ENCODE measurements around the gene STYX.
A peak's percentile ranks its signal among the peaks of the same experiment; 100 is the strongest.
"Not testable (repeated sequence)": the region's sequence is repeated elsewhere in the genome, so short reads cannot be mapped to it uniquely, and the experiment has no call there.

STYX gene

DNA sequence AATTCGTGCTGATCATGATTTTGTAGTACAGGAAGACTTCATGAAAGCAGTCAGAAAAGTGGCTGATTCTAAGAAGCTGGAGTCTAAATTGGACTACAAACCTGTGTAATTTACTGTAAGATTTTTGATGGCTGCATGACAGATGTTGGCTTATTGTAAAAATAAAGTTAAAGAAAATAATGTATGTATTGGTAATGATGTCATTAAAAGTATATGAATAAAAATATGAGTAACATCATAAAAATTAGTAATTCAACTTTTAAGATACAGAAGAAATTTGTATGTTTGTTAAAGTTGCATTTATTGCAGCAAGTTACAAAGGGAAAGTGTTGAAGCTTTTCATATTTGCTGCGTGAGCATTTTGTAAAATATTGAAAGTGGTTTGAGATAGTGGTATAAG, 2.5 kb upstream of the STYX start:
- not testable (repeated sequence) for DNase-seq

DNA sequence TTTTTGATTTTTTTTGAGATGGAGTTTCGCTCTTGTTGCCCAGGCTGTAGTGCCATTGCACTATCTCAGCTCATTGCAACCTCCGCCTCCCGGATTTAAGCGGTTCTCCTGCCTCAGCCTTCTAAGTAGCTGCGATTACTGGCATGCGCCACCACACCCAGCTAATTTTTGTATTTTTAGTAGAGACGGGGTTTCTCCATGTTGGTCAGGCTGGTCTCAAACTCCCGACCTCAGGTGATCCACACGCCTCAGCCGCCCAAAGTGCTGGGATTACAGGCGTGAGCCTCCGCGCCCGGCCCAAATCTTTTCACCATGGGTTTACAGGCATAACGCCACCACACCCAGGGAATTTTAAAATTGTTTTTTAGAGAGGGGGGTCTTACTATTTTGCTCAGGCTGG, 931 bp upstream of the STYX start:
- DNase-seq = not testable (repeated sequence)

DNA sequence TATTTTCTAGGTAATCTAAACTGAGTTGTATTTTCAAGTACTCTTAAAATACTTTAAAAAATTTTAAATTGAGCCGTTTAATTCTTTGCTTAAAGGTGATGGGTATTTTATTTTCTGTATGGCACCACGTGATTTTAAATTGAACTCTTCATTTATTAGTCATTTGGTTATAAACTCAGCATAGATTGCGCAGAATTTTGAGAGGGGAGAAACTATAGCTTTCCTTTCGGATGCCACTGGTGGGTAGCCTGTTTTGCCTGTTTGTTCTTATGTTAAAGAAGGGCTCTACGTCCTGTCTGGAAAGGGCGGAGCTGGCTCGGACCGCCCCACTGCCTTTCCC, 411 bp upstream of the STYX start:
- DNase-seq = no peak

DNA sequence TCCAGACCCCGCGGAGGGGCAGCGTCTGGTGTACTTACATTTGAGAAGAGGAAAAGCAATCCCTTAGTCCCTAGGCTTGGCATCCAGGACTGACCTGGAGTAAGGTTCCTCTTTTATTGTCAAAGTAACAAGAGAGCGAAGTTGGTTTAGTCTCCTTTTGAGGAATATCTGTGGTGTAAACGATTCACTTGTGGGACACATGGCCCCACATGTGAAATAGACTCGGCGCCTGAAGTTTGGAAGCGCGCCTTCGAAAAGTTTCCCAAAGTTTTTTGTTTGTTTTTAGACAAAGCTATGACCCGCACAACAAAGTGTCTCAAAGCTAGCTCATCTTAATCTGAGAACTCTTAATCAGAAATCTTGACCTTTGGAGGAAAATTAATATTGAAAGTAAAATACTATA, 744 bp downstream of the STYX start:
- DNase-seq = no peak

DNA sequence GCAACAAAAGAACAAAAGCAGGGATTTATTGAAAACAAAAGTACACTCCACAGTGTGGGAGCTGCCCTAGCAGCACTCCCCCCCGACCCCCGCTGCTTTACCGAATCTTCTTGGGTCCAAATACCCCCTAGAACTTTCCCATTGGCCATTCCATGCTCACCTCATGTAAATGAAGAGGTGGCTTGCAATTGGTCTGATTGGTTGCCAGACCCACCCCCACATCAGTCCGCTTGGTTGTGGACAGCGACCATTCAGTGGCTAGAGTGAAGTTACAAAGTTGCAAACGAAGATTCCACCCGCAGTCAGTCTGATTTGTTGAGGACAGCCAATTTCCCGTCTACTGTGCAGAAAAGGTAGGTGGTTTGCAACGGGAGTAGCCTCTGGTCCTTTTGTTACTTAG, 3.9 kb downstream of the STYX start:
- no peak for DNase-seq

DNA sequence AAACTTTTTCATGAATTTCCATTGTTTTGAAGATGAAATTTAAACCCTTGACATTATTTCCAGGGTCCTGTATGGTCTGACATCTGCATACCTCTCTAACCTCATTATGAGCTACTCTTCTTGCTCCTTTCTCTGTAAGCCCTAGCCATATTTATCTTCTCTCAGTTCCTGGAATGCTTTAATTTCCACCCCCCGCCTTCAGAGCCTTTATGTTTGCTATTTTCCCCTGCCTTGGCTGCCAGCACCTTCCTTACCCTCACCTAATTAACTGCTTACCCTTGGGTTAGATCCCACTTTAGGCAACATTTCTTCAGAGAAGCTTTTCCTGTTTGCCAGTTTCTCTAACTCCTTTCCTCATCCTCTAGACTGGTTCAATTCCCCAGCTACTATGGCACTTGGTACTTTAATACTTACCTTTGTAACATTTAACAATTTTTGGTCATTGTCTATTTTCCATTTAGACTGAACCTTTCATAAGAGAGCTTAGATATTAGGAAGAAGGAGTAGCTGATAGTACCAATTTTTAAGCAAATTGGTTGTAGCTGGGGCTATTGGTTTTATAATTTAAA, 6.0 kb downstream of the STYX start:
- DNase-seq = no peak

DNA sequence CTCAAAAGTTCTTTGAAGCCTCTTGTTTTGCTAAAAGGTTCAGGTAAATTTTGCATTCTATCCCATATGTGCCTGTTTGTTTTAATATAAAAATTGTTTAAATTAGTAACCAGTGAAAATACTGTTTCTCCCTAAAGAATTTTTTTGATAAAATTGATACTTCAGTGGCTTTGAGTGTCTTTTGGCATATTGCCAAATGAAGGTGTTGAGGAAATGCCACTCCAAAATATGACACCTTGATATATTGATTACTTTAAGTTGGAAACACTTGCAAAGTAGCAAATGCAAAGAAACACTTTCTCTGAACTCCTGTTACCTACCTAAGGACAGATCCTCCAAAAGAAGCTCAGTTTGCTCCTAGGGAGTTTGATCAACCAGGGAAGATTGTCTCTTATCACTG, 8.4 kb downstream of the STYX start:
- peak; percentile 18 for DNase-seq

DNA sequence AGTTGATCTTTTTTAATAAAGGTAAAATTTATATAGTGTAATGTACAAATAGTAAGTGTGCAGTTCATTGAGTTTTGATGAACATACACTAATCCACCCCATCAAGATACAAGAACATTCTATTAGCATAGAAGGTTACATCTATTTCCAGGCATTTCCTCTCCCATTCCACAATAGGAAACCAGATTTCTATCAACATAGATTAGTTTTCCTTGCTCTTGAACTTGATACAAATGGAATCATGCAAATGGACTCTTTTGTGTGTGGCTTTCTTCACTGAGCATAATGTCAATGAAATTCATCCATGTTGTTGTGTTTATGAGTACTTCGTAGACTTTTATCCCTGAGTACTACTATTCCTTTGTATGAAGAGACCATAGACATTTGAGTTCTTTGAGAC, 10.8 kb downstream of the STYX start:
- DNase-seq = no peak

DNA sequence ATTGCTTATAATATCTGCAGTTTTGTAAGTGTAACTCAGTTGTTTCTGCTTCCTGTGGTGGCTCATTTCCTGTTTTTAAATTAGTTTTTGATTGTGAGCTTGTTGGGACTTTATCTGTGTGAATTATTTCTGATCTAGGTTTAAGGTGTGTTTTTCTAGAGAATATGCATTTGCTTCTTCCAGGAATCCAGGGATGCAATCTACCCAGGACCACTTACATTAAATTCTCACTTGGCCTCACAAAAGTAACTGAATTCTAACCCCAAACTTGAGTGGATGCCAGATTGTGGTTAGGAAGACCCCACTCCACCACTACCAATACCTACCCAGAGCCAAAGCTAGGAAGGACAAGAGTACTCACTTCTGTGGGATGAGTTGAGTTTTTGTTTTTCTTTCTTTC, 11.9 kb downstream of the STYX start:
- peak; percentile 47 for DNase-seq

DNA sequence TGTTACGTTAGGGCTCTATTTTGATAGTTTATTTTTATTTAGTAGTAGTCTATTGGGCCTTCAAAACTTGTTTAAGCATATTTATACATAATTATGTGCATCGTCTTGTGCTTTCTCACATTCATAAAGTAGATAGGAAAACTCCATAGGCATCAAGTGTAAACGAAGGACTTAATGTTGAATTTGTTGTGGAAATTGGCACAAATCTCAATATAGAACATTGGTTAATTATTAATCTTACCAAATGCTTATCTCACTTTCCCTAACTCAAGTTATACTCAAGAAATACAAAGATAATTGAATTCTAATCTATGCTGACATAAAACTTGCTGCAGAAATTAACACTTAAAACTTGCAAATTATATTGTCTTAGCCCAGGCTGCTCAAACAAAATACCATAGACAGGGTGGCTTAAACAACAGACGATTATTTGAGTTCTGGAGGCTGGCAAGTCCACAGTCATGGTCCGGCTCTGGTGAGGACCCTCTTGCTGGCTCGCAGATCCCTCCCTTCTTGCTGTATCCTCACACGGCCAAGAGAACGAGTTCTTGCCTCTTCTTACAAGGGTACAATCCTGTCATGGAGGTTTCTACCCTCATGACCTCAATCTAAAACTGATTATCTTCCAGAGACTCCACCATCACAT, 18.8 kb downstream of the STYX start:
- DNase-seq = no peak

DNA sequence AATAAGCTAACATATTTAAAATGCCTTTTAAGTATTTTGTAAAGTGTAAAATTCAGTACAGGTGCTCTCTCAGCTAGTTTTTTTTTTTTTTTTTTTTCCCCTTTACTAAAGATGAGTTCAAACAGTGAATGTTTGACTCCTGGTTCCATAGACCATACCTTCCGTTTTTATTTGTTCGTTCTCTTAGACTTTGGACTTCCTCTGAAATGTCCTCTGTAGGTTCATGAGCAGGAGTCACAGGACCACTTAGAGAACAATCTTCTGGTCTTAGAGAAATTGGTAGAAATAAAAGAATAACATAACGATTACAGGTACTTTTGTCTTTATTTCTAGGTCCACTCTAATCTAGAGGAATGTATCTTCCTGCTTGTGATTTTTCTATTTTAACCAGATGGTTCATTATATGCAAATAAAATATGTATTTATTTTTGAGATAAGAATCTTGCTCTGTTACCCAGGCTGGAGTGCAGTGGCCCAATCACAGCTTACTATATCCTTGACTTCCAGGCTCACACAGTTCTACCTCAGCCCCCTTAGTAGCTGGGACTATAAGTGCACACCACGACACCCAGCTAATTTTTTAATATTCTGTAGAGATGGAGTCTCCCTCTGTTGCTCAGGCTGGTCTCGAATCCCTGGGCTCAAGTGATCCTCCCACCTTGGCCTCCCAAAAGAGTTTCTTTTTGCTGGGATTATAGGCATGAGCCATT, 25.8 kb downstream of the STYX start:
- DNase-seq = no peak

DNA sequence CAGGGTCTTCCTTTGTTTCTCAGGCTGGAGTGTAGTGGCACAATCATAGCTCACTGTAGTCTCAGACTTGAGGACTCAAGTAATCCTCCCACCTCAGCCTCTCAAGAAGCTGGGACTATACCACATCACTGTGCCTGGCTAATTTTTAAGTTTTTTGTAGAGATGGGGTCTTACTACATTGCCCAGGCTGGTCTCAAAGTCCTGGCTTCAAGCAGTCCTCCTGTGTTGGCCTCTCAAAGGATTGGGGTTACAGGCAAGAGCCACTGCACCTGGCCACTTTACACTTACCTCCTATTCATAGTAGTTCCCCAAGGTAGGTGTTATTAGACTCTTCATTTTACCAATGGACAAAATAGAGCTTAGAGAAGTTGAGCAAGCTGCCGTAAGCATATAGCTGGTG, 29.2 kb downstream of the STYX start:
- no peak for DNase-seq

DNA sequence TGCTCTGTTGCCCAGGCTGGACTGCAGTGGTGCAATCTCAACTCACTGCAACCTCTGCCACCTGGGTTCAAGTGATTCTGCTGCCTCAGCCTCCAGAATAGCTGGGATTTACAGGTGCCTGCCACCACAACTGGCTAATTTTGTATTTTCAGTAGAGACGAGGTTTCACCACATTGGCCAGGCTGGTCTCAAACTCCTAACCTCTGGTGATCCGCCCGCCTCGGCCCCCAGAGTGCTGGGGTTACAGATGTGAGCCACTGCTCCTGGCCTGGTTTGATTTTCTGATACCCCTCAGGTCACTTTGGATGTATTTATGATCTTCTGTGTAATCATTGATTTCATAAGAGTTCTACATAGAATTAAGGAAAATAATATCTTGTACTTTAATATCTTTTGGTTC, 33.0 kb downstream of the STYX start:
- DNase-seq = not testable (repeated sequence)

DNA sequence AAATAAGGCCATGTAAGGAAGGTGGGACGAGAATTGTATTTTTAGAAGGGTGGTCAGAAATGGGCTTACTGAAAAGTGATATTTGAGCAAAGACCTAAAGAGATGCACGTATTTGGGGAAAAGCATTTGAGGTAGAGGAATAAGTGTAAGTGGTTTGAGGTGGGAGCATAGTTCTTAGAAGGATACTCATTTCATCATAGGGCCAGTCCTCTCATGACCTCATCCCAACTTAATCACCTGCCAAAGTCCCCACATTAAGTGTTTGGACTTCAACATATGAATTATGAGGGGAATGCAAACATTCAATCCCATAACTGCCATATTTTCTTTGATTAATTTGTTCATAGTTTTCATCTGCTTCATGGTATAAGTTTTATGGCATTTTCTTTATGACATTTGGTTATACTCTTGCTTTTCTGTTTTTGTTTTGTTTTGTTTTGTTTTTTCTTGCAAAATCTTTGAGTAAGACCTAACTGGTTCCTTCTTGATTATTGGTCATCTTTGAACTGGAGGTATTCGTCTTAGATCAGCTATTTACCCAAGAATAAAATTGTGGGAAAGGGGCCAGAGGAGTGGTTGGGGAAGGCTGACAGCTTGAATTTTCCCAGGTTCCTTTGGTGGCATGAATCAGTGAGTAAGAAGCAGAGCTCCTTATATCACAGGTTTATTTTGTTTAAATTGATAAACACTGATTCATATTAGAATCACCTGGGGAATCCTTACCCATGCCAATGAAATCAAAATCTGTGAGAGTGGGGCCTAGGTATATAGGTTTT, 37.3 kb downstream of the STYX start:
- no peak for DNase-seq

DNA sequence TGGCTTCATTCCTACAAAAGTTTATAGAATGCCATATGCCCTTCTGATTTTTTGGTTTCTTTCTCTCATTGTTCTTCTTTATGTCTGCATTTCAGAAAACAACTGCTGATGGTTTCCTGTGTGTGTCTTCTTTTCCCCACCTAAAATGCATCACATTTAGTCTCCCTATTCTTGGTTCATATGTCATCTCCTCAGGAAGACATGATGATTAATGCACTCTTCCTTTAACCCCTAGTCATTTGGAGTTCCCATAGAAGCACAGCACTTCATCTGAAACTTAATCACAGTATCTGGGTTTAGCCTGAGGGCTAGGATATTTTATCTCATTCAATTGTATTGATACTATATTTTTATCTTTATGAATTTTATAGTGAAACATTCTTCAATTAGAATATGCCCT, 39.9 kb downstream of the STYX start:
- no peak for DNase-seq

DNA sequence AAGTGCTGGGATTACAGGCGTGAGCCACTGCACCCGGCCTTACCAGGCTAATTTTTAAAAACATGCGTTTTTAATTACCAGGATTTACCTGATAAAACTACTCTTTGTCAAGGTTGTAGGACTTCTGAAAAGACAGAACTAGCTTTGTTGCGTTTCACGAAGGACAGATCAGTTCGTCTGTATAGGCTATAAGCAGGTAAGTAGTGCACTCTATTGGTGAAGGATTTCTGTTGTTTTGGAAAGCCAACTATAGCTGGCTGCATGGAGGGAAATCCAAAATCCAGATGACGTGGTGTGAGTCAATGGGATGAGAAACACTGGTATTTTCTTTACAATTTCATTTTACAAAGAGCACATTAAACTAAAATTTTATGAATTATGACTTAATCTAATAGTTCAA, 46.9 kb downstream of the STYX start:
- DNase-seq = peak; percentile 25

DNA sequence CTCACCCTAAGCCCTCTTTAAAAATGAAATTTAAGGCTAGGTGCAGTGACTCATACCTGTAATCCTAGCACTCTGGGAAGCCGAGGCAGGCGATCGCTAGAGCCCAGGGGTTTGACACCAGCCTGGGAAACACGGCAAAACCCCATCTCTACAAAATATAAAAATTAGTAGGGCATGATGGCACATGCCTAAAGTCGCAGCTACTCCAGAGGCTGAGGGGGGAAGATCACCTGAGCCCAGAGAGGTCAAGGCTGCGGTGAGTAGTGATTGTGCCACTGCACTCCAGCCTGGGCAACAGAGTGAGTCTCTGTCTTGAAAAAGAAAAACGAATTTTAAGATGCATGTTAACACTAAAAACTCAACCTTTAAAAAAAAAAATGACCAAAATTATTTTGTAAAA, 48.7 kb downstream of the STYX start:
- no peak for DNase-seq

DNA sequence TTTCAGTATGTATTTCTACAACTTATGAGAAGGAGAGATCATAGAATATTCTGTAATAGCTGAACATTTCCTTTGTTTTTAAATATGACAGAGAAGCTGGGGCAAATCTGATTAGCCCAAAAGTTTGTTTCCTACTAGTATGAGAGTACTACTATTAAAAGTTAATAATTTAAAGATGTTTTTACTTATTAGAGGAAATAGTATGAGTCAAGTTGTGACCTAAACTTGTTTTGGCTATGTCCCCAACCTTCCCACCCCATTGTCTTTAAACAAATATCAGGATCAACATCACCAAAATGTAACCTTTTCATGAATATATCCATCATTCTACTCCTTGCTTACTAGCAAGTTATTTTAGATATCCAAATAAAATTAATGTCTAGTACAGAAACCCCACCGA, 50.9 kb downstream of the STYX start:
- DNase-seq = no peak

DNA sequence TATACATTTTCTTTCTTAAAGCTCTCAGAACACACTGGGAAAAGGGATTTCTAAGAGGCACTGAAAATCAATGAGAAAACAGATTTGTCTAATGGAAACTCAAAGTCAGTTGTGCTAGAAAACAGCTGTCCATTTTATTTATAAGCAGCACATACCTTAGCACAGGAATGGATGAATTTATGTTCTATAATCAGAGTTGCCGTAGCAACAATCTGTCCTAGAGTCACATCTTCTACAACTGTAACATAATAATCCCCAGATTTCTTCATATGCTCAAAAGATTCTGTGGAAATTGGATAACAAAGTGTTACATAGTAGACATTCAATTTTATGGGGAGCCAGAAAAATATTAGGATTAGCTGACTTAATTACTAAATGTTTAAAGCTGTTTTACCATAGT, 51.7 kb downstream of the STYX start:
- DNase-seq = no peak

DNA sequence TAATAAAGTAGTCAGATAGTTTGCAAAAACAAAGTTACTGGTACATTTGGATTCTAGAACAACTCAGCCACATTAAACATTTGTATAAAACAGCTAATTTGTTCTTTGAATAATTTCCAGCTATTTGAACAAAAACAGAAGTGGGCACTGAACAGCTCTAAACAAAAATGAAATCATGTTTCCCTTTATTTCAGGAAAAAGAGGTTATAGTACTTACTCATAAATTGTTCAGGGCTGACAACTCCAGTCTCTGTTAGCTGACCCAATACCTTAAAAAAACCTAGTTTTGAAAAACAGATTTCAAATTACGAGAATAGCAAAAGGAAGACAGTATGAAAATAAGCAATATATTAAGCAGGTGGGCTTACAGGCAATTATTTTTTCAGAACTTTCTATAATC, 53.2 kb downstream of the STYX start:
- DNase-seq = no peak

DNA sequence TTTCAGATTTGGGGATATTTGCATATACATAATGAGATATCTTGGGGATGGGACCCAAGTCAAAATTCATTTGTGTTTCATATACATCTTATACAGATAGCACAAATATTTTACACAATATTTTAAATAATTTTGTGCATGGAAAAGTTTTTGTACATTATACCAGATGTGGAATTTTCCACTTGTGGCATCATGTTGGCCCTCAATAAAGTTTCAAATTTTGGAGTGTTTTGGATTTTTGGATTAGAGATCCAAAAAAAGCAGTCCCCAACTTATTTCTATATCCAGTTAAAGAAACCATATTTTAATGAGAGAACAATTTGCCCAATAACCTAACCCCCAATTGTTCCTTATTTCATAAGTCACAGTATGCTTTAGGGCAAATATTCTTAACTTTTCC, 56.9 kb downstream of the STYX start:
- DNase-seq = no peak

DNA sequence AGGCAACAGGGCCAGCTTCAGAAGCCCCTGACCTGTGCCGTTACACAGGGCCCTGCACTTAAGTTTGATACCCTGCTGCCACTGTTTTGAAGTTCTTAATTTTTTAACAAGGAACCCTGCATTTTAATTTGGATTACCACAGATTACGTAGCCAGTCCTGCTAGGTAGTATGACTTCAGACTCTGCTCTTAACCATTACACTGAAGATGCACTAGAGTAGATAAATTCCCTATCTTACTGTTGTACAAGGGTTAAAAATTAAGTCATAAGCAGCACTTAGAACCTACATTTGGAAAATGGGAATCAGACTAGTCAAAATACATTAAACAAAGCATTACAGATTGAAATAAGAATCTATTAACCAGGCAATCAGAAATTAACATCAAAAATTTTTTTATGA, 59.2 kb downstream of the STYX start:
- no peak for DNase-seq

DNA sequence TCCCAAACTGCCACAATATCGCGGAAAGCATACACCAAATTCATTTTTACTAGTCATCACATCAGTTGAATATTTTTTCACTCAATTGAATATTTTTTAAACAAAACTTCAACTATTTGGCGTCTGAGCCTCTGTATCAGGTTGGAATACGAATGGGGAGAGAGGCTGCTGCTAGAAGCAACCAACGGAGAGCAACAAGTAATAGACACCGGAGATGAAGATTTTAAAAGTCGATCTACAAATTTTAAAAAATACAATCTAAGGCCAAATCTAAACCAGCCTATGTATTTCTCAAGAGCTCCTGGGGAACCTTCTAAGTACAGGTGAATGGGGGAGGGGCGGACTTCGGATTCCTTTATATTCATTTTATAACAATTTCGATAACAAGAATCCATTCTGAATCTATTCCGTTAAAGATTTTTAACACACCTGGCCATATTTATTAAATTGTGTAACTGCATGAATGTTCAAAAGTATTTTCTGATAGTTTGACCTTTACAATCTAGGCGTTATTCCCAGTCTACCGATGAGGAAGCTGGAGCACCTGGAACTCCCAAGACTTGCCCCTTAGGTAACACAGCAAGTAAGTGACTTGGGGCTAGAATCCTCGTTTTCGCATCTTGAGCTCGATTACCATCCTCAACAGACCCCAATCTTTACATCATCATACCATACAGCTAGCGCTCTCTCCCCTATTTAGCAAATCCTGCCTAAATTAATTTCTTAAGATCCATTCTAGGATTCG, 60.2 kb downstream of the STYX start:
- no peak for DNase-seq
